Esophagus squamous epithelium (tissue), 5 donors: ENCODE measurements around the gene FBLIM1. TPM values are rescaled to one million over a fixed set of nuclear protein-coding genes. Genes with fewer than 3 reads are reported as not detected.

Source experiments
- DNase-seq: peaks from one replicate; lab custom pipeline; 2025; lab: John Stamatoyannopoulos, UW
- H3K27ac ChIP-seq, 4 donors: fragments of 200-600 bp; sonication (generic); one replicate each; pipeline ENCODE4 v1.5.1; 2016 to 2019; ENCODE audit warnings: mild to moderate bottlenecking in 1 of 4
- H3K27me3 ChIP-seq, 4 donors: fragments of 200-600 bp; sonication (generic); 1 replicate in 3 of 4; 2 replicates in 1 of 4; pipeline versions ENCODE4 v1.5.1 to v1.6.0; 2017 to 2021; ENCODE audit warnings: antibody characterized with exemption in 1 of 4
- H3K36me3 ChIP-seq, 3 donors: fragments of 200-600 bp; sonication (generic); one replicate each; pipeline ENCODE4 v1.5.1; 2016 to 2019
- H3K4me1 ChIP-seq, 3 donors: fragments of 200-600 bp; sonication (generic); one replicate each; pipeline ENCODE4 v1.5.1; 2017 to 2019
- H3K4me3 ChIP-seq, 4 donors: fragments of 200-600 bp; sonication (generic); 1 replicate in 3 of 4; 2 replicates in 1 of 4; pipeline ENCODE4 v1.5.1; 2016 to 2019; ENCODE audit warnings: mild to moderate bottlenecking in 2 of 4, moderate library complexity in 1 of 4
- H3K9me3 ChIP-seq, 3 donors: fragments of 200-600 bp; sonication (generic); one replicate each; pipeline ENCODE4 v1.5.1; 2016 to 2019
- POLR2A ChIP-seq, 4 donors: fragments of 450-650 bp; IDR thresholded peaks; one replicate each; pipeline ENCODE4 v1.6.1; 2017; ENCODE audit warnings: antibody characterized with exemption in 4 of 4, mild to moderate bottlenecking in 4 of 4, moderate library complexity in 3 of 4
- WGBS, 2 donors: methylation state at CpG; one replicate each; pipeline ENCODE4 v1.1.5; 2018; 5-methylcytosine and 5-hydroxymethylcytosine counted together
- intact Hi-C: fragments of 100-400 bp; cut with DNase I; formaldehyde crosslinking; loops from one replicate; pipeline ENCODE4 v1.15.0; 2022
- total RNA-seq, 4 donors: library from RNA; depleted of rRNA; stranded (reverse); fragments of >200 nt; gene quantifications; one replicate each; pipeline ENCODE4 v1.1.0, GENCODE V29; 2016
- TF ChIP-seq, protein P1 (sequence below), 6 experiments: fragments of 450-650 bp in 4 of 6; fragments of 200-600 bp in 2 of 6; sonication (generic) in 2 of 6; IDR thresholded peaks; one replicate each; pipeline ENCODE4 v1.5.1; 2016 to 2019; ENCODE audit warnings: antibody characterized with exemption in 6 of 6, mild to moderate bottlenecking in 4 of 6, moderate library complexity in 4 of 6
- donor health status: DM: yes; HTN: yes; CAD: no.

Gene FBLIM1
- total RNA-seq, 4 donors from 2014 or later = 28.2 to 46.0 (median 29.4) TPM

DNA sequence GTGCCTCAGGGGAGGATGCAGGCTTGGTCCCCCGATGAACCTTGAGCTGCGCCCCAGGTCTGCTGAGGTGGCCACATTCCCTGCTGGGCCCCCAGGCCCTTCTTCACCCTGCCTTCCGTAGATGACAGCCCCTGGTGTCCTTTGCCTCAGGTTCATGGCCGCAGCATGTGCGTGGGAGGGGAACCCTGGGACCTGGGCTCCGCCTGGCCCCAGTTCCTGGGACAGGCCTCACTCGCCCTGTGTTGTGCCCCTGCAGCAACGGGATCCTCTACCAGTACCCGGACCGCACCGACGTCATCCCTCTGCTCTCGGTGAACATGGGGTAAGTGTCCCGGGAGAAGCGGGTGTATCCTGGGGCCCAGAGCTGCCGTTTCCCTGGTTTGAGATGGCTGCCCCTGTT is 27.7 kb upstream of the FBLIM1 start:
- Histone ChIP-seq H3K27ac (no peak overlapping the region), H3K9me3 (no peaks in the 10 kb centered on the region), H3K4me1 (peaks cover 13 to 36% (median 22%) of the 10 kb centered on the region in 3 donors), H3K27me3 (no peaks in the 10 kb centered on the region), H3K4me3 (no peak overlapping the region), H3K36me3 (peaks cover 72 to 94% (median 80%) of the 10 kb centered on the region in 3 donors)
- TF ChIP-seq POLR2A (IDR thresholded peaks at IDR 0.05) = no peak
- TF ChIP-seq, protein P1, sequence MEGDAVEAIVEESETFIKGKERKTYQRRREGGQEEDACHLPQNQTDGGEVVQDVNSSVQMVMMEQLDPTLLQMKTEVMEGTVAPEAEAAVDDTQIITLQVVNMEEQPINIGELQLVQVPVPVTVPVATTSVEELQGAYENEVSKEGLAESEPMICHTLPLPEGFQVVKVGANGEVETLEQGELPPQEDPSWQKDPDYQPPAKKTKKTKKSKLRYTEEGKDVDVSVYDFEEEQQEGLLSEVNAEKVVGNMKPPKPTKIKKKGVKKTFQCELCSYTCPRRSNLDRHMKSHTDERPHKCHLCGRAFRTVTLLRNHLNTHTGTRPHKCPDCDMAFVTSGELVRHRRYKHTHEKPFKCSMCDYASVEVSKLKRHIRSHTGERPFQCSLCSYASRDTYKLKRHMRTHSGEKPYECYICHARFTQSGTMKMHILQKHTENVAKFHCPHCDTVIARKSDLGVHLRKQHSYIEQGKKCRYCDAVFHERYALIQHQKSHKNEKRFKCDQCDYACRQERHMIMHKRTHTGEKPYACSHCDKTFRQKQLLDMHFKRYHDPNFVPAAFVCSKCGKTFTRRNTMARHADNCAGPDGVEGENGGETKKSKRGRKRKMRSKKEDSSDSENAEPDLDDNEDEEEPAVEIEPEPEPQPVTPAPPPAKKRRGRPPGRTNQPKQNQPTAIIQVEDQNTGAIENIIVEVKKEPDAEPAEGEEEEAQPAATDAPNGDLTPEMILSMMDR (IDR thresholded peaks at IDR 0.05) = no peak
- intact Hi-C loops = no loop called here
- no peak for DNase-seq
- WGBS, 2 donors = 100% methylated on average over 2 of the region's 16 CpGs; no CpG with 5 or more reads in 1 of the 2 donors

DNA sequence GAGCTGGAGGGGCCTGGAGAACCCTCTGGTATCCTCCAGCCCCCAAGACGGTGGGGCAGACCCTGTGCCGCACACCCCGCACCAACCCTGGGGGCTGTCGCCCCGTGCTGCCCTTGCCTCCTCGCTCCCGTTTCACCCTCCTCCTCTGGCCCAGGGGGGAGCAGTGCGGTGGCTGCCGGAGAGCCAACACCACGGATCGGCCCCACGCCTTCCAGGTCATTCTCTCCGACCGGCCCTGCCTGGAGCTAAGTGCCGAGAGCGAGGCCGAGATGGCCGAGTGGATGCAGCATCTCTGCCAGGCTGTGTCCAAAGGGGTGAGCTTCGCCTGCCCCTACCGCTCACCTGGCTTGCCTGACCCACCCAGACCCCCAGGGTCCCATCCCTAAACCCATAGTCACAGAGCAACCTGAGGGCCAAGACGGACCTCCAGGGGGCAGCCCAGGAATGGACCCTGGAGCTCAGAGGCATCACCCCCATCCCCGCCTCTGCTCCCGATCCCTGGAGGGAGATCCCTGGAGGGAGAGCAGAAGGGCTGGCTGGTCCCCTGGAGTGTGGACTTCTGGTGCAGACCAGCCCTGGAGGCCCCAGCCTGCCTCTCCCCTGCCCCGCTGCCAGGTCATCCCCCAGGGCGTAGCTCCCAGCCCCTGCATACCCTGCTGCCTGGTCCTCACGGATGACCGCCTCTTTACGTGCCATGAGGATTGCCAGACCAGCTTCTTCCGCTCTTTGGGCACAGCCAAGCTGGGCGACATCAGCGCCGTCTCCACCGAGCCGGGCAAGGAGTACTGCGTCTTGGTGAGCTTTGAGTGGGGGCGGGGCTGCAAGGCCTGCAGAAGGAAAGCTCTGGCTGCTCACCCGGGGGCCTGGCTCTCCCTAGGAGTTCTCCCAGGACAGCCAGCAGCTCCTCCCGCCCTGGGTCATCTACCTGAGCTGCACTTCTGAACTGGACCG is 26.6 kb upstream of the FBLIM1 start:
- H3K36me3 ChIP-seq = peaks cover 64 to 83% (median 72%) of the 10 kb centered on the region in 3 donors
- intact Hi-C loops = no loop called here
- H3K4me1 ChIP-seq = peaks cover 23 to 46% (median 32%) of the 10 kb centered on the region in 3 donors
- no peaks in the 10 kb centered on the region for H3K9me3 ChIP-seq
- no peak for DNase-seq
- H3K27ac ChIP-seq = no peak overlapping the region
- no peak overlapping the region for H3K4me3 ChIP-seq
- WGBS, 2 donors = 94 to 97% methylated on average over 7 of the region's 39 CpGs
- H3K27me3 ChIP-seq = no peaks in the 10 kb centered on the region
- TF ChIP-seq, protein P1 (IDR thresholded peaks at IDR 0.05) = no peak
- no peak for TF ChIP-seq POLR2A (IDR thresholded peaks at IDR 0.05)

DNA sequence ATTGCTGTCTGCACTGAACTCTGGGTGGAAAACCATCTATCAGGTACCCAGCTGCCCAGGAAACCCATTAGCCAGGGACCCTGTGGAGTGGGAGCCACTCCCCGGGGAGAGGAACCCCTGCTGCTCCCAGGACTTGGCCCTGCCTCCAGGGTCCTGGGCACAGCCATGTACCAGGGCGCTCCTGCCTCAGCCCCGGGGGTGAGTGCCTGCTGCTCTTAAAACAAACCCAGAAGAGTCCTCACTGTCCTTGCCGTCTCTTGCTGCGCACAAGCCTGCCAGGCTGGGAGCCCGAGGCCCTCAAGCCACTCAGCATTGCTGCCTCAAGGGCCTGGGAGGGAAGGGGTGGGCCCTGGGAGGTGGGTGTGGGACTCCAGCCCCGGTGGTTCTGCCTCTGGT is 25.9 kb upstream of the FBLIM1 start:
- H3K27me3 ChIP-seq = no peaks in the 10 kb centered on the region
- TF ChIP-seq, protein P1 (IDR thresholded peaks at IDR 0.05) = no peak
- TF ChIP-seq POLR2A (IDR thresholded peaks at IDR 0.05) = no peak
- H3K4me1 ChIP-seq = peaks cover 27 to 53% (median 35%) of the 10 kb centered on the region in 3 donors
- H3K36me3 ChIP-seq = peaks cover 58 to 76% (median 65%) of the 10 kb centered on the region in 3 donors
- no peaks in the 10 kb centered on the region for H3K9me3 ChIP-seq
- H3K27ac ChIP-seq = peak overlapping the region in 1 of 4 donors; percentile 16
- WGBS, 2 donors = 20% methylated on average over 1 of the region's 7 CpGs; no CpG with 5 or more reads in 1 of the 2 donors
- DNase-seq = no peak
- no peak overlapping the region for H3K4me3 ChIP-seq
- intact Hi-C loops = no loop called here

- peaks cover 54 to 70% (median 59%) of the 10 kb centered on the region in 3 donors for H3K36me3 ChIP-seq
- H3K4me3 ChIP-seq = no peak overlapping the region
- no peak for DNase-seq
- TF ChIP-seq, protein P1 (IDR thresholded peaks at IDR 0.05) = no peak
- TF ChIP-seq POLR2A (IDR thresholded peaks at IDR 0.05) = no peak
- H3K27ac ChIP-seq = peak overlapping the region in 1 of 4 donors; percentile 16
- no peaks in the 10 kb centered on the region for H3K27me3 ChIP-seq
- WGBS, 2 donors = 17 to 59% methylated on average over 1 to 8 of the region's 11 CpGs
- intact Hi-C loops = no loop called here
- H3K4me1 ChIP-seq = peaks cover 27 to 59% (median 35%) of the 10 kb centered on the region in 3 donors
- H3K9me3 ChIP-seq = no peaks in the 10 kb centered on the region
Observed at GRCh38 chr1:15733218-15733725, 25.3 kb upstream of the FBLIM1 start.
